ENCODE data around the gene TENM3. TPM values are rescaled to one million over a fixed set of nuclear protein-coding genes. Genes with fewer than 3 reads are reported as not detected.

The TENM3 gene
- total RNA-seq, 1 donor, result 14.0 TPM

- no peak overlapping the region for H3K4me3 ChIP-seq (ENCODE audit: low read depth, low read length)
- no peak for TF ChIP-seq CTCF (IDR thresholded peaks at IDR 0.05; ENCODE audit: insufficient read depth, low read length)
- no peak for DNase-seq (ENCODE audit: low read depth)
Observed at GRCh38 chr4:182704948-182705347, 461.7 kb downstream of the TENM3 start.

DNA sequence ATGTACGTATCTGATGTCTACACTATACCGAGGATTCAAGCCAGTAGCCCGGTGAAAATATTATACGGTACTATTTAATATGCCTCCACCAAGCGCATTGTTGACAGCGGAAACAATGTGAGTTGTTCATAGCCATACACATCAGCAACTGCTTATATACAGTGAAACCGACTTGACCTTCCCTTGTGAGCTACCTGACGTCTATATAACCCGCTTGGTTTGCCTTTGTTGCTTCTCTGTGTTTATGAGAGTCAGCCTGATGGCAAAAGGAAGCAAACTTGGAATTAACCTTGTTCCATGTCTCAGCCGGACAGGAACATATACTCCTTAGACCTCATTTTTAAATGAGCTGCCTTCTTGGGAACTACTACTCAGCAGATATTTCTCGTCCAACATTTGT is 462.2 kb downstream of the TENM3 start:
- TF ChIP-seq CTCF (IDR thresholded peaks at IDR 0.05; ENCODE audit: insufficient read depth, low read length), result no peak
- no peak overlapping the region for H3K4me3 ChIP-seq (ENCODE audit: low read depth, low read length)
- DNase-seq (ENCODE audit: low read depth), result no peak

DNA sequence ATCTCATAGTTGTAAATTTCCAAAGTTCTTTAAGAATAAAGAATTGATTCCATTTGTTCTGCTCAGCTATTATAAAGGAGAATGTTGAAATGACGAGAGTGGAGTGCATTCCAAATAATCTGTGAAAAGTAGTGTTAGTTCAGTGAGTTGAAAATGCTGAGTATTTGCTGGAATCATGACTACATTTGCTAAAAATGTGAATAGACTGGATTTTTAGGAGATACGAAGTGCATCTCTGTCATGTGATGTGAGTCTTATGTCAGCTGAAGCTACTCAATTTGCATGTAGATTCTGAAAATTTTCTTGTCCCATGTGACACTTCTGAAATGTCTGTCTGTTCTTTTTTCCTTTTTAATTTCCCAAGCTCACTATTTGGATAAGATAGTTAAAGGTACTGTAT is 468.0 kb downstream of the TENM3 start:
- H3K4me3 ChIP-seq (ENCODE audit: low read depth, low read length), result no peak overlapping the region
- DNase-seq (ENCODE audit: low read depth), result peak; percentile 3
- TF ChIP-seq CTCF (IDR thresholded peaks at IDR 0.05; ENCODE audit: insufficient read depth, low read length), result no peak

DNA sequence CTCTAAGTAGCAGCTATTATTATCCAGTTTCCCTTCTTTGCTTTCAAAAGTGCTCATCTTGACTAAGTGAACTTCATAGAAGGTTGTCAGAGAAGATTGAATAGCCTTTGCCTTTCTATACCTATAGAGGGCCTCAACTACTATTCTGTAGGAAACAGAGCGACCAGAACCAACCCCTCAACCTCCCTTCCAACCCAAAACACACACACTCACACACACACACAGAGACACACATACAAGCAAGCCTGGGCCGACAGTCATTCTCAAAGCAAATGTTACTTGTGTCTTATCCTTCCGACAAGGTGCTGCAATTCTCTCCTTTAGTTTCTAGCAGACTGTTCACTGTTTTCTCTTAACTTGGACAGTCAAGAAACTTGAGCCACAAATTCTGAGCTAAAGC is 472.3 kb downstream of the TENM3 start:
- no peak for TF ChIP-seq CTCF (IDR thresholded peaks at IDR 0.05; ENCODE audit: insufficient read depth, low read length)
- H3K4me3 ChIP-seq (ENCODE audit: low read depth, low read length), result no peak overlapping the region
- DNase-seq (ENCODE audit: low read depth), result no peak

DNA sequence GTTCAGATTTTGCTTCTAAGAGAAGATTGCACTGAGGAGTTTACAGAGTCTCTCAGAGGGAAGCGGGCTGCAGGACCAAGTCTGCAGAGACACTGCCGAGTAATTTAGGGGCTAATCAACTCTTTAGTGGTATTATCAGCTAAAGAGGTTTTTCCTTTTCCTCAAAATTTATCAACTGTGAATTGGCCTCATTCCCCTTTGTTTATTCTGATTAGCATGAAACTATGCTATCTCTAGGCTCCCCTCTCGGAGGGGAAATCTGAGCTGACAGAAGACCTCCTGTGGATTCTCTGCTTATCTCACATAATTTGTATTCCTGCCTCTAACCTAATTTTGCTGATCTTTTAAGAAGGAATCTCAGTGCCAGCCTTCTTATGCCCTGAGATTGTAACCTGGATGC is 473.0 kb downstream of the TENM3 start:
- no peak for DNase-seq (ENCODE audit: low read depth)
- no peak overlapping the region for H3K4me3 ChIP-seq (ENCODE audit: low read depth, low read length)
- no peak for TF ChIP-seq CTCF (IDR thresholded peaks at IDR 0.05; ENCODE audit: insufficient read depth, low read length)

DNA sequence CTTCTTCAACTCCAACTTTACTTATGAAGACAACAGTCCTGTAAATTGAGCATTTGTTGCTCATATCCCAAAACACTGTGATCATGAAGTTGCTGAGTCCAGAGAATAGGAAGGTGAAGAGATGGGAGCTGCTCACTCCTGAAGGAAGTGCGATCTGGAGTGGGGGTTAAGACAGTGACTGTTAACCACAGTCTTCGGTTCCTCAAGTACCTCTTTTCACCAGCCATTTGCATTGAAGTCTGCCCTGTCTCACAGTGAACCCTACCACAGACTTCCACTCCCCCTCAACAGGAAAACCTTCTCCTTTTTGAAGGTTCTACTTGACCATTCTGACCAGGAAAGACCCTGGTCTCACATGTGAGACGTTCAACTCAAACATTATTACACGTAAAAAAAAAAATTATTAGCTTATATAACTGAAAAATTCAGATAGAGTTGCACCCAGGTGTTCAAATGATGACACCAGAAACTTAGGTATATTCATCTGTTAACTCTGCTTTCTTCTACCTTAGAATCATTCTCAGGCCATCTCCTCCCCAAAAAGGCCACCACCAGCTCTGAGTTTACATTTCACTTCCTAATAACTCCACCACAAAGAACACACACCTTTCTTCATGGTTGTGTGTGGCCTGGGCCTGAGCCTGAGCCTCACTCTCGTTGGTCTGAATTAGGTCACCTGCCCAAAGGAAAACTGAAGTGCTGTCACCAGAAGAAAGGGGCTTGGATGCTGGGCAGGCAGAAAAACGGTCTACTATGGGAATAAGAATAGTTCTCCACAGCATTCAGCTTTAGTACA is 474.8 kb downstream of the TENM3 start:
- DNase-seq (ENCODE audit: low read depth), result no peak
- no peak overlapping the region for H3K4me3 ChIP-seq (ENCODE audit: low read depth, low read length)
- no peak for TF ChIP-seq CTCF (IDR thresholded peaks at IDR 0.05; ENCODE audit: insufficient read depth, low read length)

- TF ChIP-seq CTCF (IDR thresholded peaks at IDR 0.05; ENCODE audit: insufficient read depth, low read length), result no peak
- no peak overlapping the region for H3K4me3 ChIP-seq (ENCODE audit: low read depth, low read length)
- DNase-seq (ENCODE audit: low read depth), result no peak
Observed at GRCh38 chr4:182724414-182724813, 481.2 kb downstream of the TENM3 start.

Measured in fibroblast of the aortic adventitia (primary cell).